ENCODE data around the gene HLA-DRB1. TPM values are rescaled to one million over a fixed set of nuclear protein-coding genes. Genes with fewer than 3 reads are reported as not detected.
"Not testable (repeated sequence)": the region's sequence is repeated elsewhere in the genome, so short reads cannot be mapped to it uniquely, and the experiment has no call there.

The HLA-DRB1 gene
- total RNA-seq, 1 experiment from 2014 or later = not detected

DNA sequence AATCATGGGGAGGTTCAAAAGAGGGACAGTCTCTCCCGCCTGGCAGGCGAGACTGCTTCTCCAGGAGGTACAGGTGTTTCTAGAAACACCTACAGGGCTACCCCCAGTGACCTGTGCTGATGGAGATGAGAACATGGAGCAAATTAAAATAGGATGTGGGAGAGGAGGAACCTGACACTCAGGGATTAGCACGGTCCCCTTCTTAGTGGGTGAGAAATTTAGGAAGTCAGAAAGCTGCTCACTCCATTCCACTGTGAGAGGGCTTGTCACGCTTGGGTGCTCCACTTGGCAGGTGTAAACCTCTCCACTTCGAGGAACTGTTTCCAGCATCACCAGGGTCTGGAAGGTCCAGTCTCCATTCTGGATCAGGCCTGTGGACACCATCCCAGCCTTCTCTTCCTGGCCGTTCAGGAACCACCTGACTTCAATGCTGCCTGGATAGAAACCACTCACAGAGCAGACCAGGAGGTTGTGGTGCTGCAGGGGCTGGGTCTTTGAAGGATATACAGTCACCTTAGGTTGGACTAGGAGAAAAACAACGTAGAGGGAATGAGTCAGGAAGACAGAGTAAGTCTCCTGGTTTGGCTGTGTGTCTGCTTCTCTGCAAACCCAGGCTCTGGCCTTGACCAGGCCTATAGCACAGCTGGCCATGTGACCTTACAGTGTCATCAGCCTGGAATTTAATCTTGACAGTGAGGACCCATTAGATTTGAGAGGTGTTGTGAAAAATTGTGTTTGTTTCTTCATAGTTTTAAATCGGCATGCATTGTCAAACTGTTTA is 8.1 kb downstream of the HLA-DRB1 start:
- CTCF ChIA-PET = no interaction called here

DNA sequence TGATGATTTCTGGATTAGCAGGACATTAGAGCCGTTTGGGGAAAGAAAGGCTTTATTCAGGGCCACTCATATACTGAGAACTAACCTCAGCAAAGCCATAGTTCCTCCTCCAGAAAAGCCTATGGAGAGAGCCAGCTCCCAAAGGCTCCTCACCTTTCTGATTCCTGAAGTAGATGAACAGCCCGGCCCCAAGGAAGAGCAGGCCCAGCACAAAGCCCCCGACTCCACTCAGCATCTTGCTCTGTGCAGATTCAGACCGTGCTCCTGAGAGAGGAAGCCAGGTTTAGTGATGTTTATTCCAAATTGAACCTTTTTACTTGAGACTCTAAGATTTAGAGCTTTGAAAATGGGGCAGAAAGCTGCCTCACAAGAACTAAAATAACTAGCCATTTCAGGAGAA is 9.1 kb downstream of the HLA-DRB1 start:
- H3K27ac Mint-ChIP-seq (ENCODE audit: unreplicated experiment) = no peak overlapping the region
- H3K4me1 Mint-ChIP-seq (ENCODE audit: low read depth, unreplicated experiment) = no peaks in the 10 kb centered on the region
- POLR2A ChIA-PET = no interaction called here
- no peak overlapping the region for H3K4me3 Mint-ChIP-seq (ENCODE audit: unreplicated experiment)
- intact Hi-C loops (cut with micrococcal nuclease; ENCODE audit: unreplicated experiment) = no loop called here
- no peak for DNase-seq
- Histone ChIP-seq H3K36me3 (ENCODE audit: control insufficient read depth, insufficient read depth, low read length) (no peaks in the 10 kb centered on the region), H3K9me3 (no peaks in the 10 kb centered on the region), H3K27me3 (replicated peaks; ENCODE audit: control insufficient read depth, insufficient read depth, low read length) (no peaks in the 10 kb centered on the region), H3K4me1 (no peaks in the 10 kb centered on the region), H3K4me3 (ENCODE audit: low read depth, low read length) (no peak overlapping the region)
- TF ChIP-seq, protein P1, sequence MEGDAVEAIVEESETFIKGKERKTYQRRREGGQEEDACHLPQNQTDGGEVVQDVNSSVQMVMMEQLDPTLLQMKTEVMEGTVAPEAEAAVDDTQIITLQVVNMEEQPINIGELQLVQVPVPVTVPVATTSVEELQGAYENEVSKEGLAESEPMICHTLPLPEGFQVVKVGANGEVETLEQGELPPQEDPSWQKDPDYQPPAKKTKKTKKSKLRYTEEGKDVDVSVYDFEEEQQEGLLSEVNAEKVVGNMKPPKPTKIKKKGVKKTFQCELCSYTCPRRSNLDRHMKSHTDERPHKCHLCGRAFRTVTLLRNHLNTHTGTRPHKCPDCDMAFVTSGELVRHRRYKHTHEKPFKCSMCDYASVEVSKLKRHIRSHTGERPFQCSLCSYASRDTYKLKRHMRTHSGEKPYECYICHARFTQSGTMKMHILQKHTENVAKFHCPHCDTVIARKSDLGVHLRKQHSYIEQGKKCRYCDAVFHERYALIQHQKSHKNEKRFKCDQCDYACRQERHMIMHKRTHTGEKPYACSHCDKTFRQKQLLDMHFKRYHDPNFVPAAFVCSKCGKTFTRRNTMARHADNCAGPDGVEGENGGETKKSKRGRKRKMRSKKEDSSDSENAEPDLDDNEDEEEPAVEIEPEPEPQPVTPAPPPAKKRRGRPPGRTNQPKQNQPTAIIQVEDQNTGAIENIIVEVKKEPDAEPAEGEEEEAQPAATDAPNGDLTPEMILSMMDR (IDR thresholded peaks at IDR 0.05; ENCODE audit: insufficient read depth in 1 of 2, low read depth in 1 of 2, low read length in 1 of 2, severe bottlenecking in 1 of 2, unreplicated experiment in 1 of 2) = no peak
- no peaks in the 10 kb centered on the region for H3K9me3 Mint-ChIP-seq (ENCODE audit: unreplicated experiment)
- CTCF ChIA-PET = no interaction called here
- H3K27me3 Mint-ChIP-seq (ENCODE audit: insufficient read depth, unreplicated experiment) = peaks cover 7% of the 10 kb centered on the region
- BruUV-seq (replicated peaks) = no TSS peak
- no peaks in the 10 kb centered on the region for H3K36me3 Mint-ChIP-seq (ENCODE audit: insufficient read depth, unreplicated experiment)

More for the DNA sequence above, 8.1 kb downstream of the HLA-DRB1 start:
- intact Hi-C loops (cut with micrococcal nuclease; ENCODE audit: unreplicated experiment) = no loop called here
- H3K4me1 ChIP-seq = no peaks in the 10 kb centered on the region
- TF ChIP-seq, protein P1 (IDR thresholded peaks at IDR 0.05; ENCODE audit: insufficient read depth in 1 of 2, low read depth in 1 of 2, low read length in 1 of 2, severe bottlenecking in 1 of 2, unreplicated experiment in 1 of 2) = no peak
- BruUV-seq (replicated peaks) = no TSS peak
- POLR2A ChIA-PET = no interaction called here
- no peaks in the 10 kb centered on the region for H3K9me3 Mint-ChIP-seq (ENCODE audit: unreplicated experiment)
- no peak overlapping the region for H3K4me3 Mint-ChIP-seq (ENCODE audit: unreplicated experiment)
- no peaks in the 10 kb centered on the region for H3K4me1 Mint-ChIP-seq (ENCODE audit: low read depth, unreplicated experiment)
- H3K27ac Mint-ChIP-seq (ENCODE audit: unreplicated experiment) = no peak overlapping the region
- no peaks in the 10 kb centered on the region for H3K27me3 ChIP-seq (replicated peaks; ENCODE audit: control insufficient read depth, insufficient read depth, low read length)
- H3K36me3 ChIP-seq (ENCODE audit: control insufficient read depth, insufficient read depth, low read length) = no peaks in the 10 kb centered on the region
- DNase-seq = no peak
- H3K36me3 Mint-ChIP-seq (ENCODE audit: insufficient read depth, unreplicated experiment) = no peaks in the 10 kb centered on the region
- no peak overlapping the region for H3K4me3 ChIP-seq (ENCODE audit: low read depth, low read length)
- H3K9me3 ChIP-seq = no peaks in the 10 kb centered on the region
- peaks cover 10% of the 10 kb centered on the region for H3K27me3 Mint-ChIP-seq (ENCODE audit: insufficient read depth, unreplicated experiment)

DNA sequence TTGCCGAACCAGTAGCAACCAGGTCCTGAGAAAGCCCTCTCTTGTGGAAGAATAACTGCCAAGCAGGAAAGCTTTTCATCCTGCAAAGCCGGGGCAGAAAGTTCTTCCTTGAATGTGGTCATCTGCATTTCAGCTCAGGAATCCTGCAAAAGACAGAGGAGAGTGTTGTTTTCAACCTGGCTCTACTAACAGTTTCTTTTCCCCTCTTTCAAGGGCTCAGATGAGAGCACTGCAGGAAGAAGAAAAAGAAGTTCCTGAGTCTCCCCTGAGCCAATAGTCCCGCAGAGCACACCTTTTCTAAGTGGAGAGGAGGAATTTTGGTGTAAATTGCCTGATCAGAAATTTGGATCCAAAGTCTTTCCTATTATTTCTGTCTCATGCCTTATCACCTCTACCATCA is 10.7 kb downstream of the HLA-DRB1 start:
- Mint-ChIP-seq H3K27me3 (ENCODE audit: insufficient read depth, unreplicated experiment) (peaks cover 6% of the 10 kb centered on the region), H3K36me3 (ENCODE audit: insufficient read depth, unreplicated experiment) (no peaks in the 10 kb centered on the region), H3K4me3 (ENCODE audit: unreplicated experiment) (no peak overlapping the region), H3K9me3 (ENCODE audit: unreplicated experiment) (no peaks in the 10 kb centered on the region), H3K4me1 (ENCODE audit: low read depth, unreplicated experiment) (no peaks in the 10 kb centered on the region), H3K27ac (ENCODE audit: unreplicated experiment) (no peak overlapping the region)
- no peaks in the 10 kb centered on the region for H3K4me1 ChIP-seq
- no TSS peak for BruUV-seq (replicated peaks)
- ChIA-PET CTCF (no interaction called here), POLR2A (no interaction called here)
- no peak overlapping the region for H3K4me3 ChIP-seq (ENCODE audit: low read depth, low read length)
- intact Hi-C loops (cut with micrococcal nuclease; ENCODE audit: unreplicated experiment) = no loop called here
- no peaks in the 10 kb centered on the region for H3K27me3 ChIP-seq (replicated peaks; ENCODE audit: control insufficient read depth, insufficient read depth, low read length)
- no peaks in the 10 kb centered on the region for H3K36me3 ChIP-seq (ENCODE audit: control insufficient read depth, insufficient read depth, low read length)
- no peak for DNase-seq
- no peaks in the 10 kb centered on the region for H3K9me3 ChIP-seq
- TF ChIP-seq, protein P1 (IDR thresholded peaks at IDR 0.05; ENCODE audit: insufficient read depth in 1 of 2, low read depth in 1 of 2, low read length in 1 of 2, severe bottlenecking in 1 of 2, unreplicated experiment in 1 of 2) = no peak

DNA sequence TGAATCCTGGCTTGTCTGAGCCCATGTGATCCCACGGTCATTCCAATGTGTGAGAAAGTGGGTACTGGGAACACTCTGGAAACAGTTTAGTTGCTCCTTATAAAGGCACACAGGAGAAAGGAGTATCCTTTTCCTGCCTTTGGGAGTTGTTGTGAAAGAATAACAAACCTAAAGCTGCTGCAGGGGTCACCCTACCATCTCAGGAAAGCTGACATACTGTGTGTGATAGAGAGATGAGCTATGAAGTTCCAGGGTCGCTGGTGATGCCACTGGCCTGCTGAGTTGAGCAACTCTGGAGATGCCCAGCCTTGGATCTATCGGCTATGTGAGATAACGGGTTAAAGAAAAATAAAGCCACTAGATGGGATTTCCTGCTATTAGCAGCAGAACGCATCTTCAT is 12.2 kb downstream of the HLA-DRB1 start:
- BruUV-seq (replicated peaks); POLR2A ChIA-PET: not testable (repeated sequence)

More for the DNA sequence above, 12.2 kb downstream of the HLA-DRB1 start:
- H3K9me3 Mint-ChIP-seq (ENCODE audit: unreplicated experiment); H3K27me3 ChIP-seq (replicated peaks; ENCODE audit: control insufficient read depth, insufficient read depth, low read length); H3K4me1 Mint-ChIP-seq (ENCODE audit: low read depth, unreplicated experiment); H3K4me1 ChIP-seq; intact Hi-C loops (cut with micrococcal nuclease; ENCODE audit: unreplicated experiment); H3K4me3 Mint-ChIP-seq (ENCODE audit: unreplicated experiment); H3K27ac Mint-ChIP-seq (ENCODE audit: unreplicated experiment); H3K9me3 ChIP-seq; DNase-seq; H3K4me3 ChIP-seq (ENCODE audit: low read depth, low read length); CTCF ChIA-PET; H3K36me3 ChIP-seq (ENCODE audit: control insufficient read depth, insufficient read depth, low read length); H3K27me3 Mint-ChIP-seq (ENCODE audit: insufficient read depth, unreplicated experiment); H3K36me3 Mint-ChIP-seq (ENCODE audit: insufficient read depth, unreplicated experiment): not testable (repeated sequence)

Data from Caco-2 (cell line).